Choroid plexus epithelial cell (primary cell): ENCODE data around the gene MAD1L1.

Experiments
- DNase-seq: peaks from one replicate; pipeline ENCODE4 v3.0.0-alpha.2; 2010; ENCODE audit warnings: low read depth
- H3K4me3 ChIP-seq: 2 replicates; pipeline ENCODE4 v1.5.1; 2011; ENCODE audit warnings: low read depth, mild to moderate bottlenecking, control low read depth, low read length, moderate library complexity
- CTCF ChIP-seq: conservative IDR thresholded peaks from 2 replicates; pipeline ENCODE4 v1.5.1; 2011; ENCODE audit warnings: low read depth, mild to moderate bottlenecking, control low read depth, inconsistent platforms, low read length, moderate library complexity

MAD1L1 gene

GRCh38 chr7:1956611-1957470 is 275.9 kb downstream of the MAD1L1 start:
- no peak overlapping the region for H3K4me3 ChIP-seq
- no peak for TF ChIP-seq CTCF
- no peak for DNase-seq

GRCh38 chr7:1956141-1956540 is 276.6 kb downstream of the MAD1L1 start:
- no peak for DNase-seq
- TF ChIP-seq CTCF, result no peak
- H3K4me3 ChIP-seq, result no peak overlapping the region

GRCh38 chr7:1954366-1955004 is 278.3 kb downstream of the MAD1L1 start:
- TF ChIP-seq CTCF, result no peak
- DNase-seq, result no peak
- no peak overlapping the region for H3K4me3 ChIP-seq

- DNase-seq, result no peak
- TF ChIP-seq CTCF, result no peak
- no peak overlapping the region for H3K4me3 ChIP-seq
Measured at GRCh38 chr7:1953199-1954190, 279.2 kb downstream of the MAD1L1 start.

- H3K4me3 ChIP-seq, result no peak overlapping the region
- TF ChIP-seq CTCF, result no peak
- DNase-seq, result no peak
Measured at GRCh38 chr7:1952781-1953180, 280.0 kb downstream of the MAD1L1 start.

- DNase-seq, result no peak
Measured at GRCh38 chr7:1952169-1952760, 280.5 kb downstream of the MAD1L1 start.

More at GRCh38 chr7:1952169-1952760, 280.5 kb downstream of the MAD1L1 start:
- H3K4me3 ChIP-seq, result no peak overlapping the region
- TF ChIP-seq CTCF, result no peak
